Mucosa of descending colon (tissue), 3 donors: ENCODE measurements around the gene EFCAB8. TPM values are rescaled to one million over a fixed set of nuclear protein-coding genes. Genes with fewer than 3 reads are reported as not detected.
"Not testable (repeated sequence)": the region's sequence is repeated elsewhere in the genome, so short reads cannot be mapped to it uniquely, and the experiment has no call there.

Source experiments
- ATAC-seq: fragments of 200-7000 bp; cut with Tn5 transposase; one replicate; pipeline ENCODE4 v1.9.1; 2020; ENCODE audit warnings: mild to moderate bottlenecking, moderate library complexity
- DNase-seq, 3 donors: peaks; one replicate each; pipeline ENCODE4 v3.0.0-alpha.2; 2020
- H3K36me3 ChIP-seq: fragments of 200-600 bp; one replicate; pipeline ENCODE4 v1.8.0; 2021; ENCODE audit warnings: low read depth, mild to moderate bottlenecking
- H3K4me1 ChIP-seq: fragments of 200-600 bp; one replicate; pipeline ENCODE4 v1.8.0; 2021; ENCODE audit warnings: low read depth, mild to moderate bottlenecking
- H3K4me3 ChIP-seq: fragments of 200-600 bp; one replicate; pipeline ENCODE4 v1.8.0; 2021; ENCODE audit warnings: mild to moderate bottlenecking
- H3K9me3 ChIP-seq: fragments of 200-600 bp; one replicate; pipeline ENCODE4 v1.8.0; 2021; ENCODE audit warnings: mild to moderate bottlenecking
- CTCF ChIP-seq: fragments of 200-600 bp; IDR thresholded peaks from one replicate; pipeline ENCODE4 v1.8.0; 2022; ENCODE audit warnings: antibody characterized with exemption, mild to moderate bottlenecking
- intact Hi-C, 2 donors: fragments of 100-400 bp; cut with DNase I in 1 of 2; cut with micrococcal nuclease in 1 of 2; formaldehyde crosslinking; loops; one replicate each; pipeline versions ENCODE4 v1.11.0 to v1.11.1; 2022; cut with DNase I, micrococcal nuclease
- total RNA-seq, 3 donors: library from RNA; stranded (reverse); fragmentation: NEBNext Ultra II Directional in 2 of 3; extraction: Animal tissue kit (Norgen Biotek cat#: 25700) in 2 of 3; gene quantifications; one replicate each; pipeline versions ENCODE4 v1.2.1 to v1.2.4, GENCODE V29; 2021 to 2023
- donor health status: DM: no; HTN: no; CAD: no; lungs with moderate emphysema.
- donor health status: DM: no; HTN: no; CAD: no.
- donor health status: DM: no; HTN: yes; CAD: no.

Gene EFCAB8
- total RNA-seq, 3 donors from 2014 or later, result 0.17 to 0.66 TPM; not detected in 1

DNA sequence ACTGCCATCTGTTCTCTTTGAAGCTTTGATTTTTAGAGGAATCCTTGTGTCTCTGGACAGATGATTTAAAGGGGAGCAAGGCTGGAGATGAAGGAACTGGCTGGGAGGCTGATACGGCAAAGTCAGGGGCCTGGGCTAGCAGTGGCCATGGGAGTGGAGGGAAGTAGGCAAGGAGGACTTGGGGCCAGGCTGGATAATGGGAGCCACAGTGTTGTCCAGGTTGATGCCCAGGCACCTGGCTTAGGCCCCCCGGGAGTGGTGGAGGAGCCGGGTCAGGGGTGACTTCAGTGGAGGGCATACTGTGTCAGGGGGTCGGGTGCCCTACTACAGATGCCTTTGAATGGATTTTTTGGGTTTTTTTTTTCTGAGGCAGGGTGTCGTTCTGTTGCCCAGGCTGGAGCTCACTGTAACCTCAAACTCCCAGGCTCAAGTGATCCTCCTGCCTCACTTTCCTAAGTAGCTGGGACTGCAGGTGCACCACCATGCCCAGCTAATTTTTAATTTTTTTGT is 45.0 kb downstream of the EFCAB8 start:
- no peaks in the 10 kb centered on the region for H3K4me1 ChIP-seq

GRCh38 chr20:32904678-32905077 is 46.0 kb downstream of the EFCAB8 start:
- H3K4me3 ChIP-seq, H3K4me1 ChIP-seq, ATAC-seq, H3K9me3 ChIP-seq, DNase-seq, H3K36me3 ChIP-seq: not testable (repeated sequence)
- intact Hi-C loops, result loop anchor here (5.0 to 10.0 kb wide), 2 partner anchors 390 to 393 kb away; no protein-coding TSS in a partner anchor

More for the DNA sequence above, 45.0 kb downstream of the EFCAB8 start:
- no peak for TF ChIP-seq CTCF
- Histone ChIP-seq H3K36me3 (no peaks in the 10 kb centered on the region), H3K4me3 (no peak overlapping the region), H3K9me3 (no peaks in the 10 kb centered on the region)
- intact Hi-C loops, result loop anchor here (5.0 to 10.0 kb wide), 2 partner anchors 391 to 394 kb away; no protein-coding TSS in a partner anchor
- ATAC-seq (no peak), DNase-seq (no peak)

GRCh38 chr20:32906200-32906599 is 47.5 kb downstream of the EFCAB8 start:
- no peaks in the 10 kb centered on the region for H3K4me1 ChIP-seq
- DNase-seq (peak in 1 of 3 donors; percentile 20), ATAC-seq (no peak)
- no peak overlapping the region for H3K4me3 ChIP-seq
- no peaks in the 10 kb centered on the region for H3K9me3 ChIP-seq
- H3K36me3 ChIP-seq, result no peaks in the 10 kb centered on the region
- no peak for TF ChIP-seq CTCF
- intact Hi-C loops, result loop anchor here in 1 of 2 donors (10.0 kb wide), 1 partner anchor 389 kb away; no protein-coding TSS in a partner anchor

DNA sequence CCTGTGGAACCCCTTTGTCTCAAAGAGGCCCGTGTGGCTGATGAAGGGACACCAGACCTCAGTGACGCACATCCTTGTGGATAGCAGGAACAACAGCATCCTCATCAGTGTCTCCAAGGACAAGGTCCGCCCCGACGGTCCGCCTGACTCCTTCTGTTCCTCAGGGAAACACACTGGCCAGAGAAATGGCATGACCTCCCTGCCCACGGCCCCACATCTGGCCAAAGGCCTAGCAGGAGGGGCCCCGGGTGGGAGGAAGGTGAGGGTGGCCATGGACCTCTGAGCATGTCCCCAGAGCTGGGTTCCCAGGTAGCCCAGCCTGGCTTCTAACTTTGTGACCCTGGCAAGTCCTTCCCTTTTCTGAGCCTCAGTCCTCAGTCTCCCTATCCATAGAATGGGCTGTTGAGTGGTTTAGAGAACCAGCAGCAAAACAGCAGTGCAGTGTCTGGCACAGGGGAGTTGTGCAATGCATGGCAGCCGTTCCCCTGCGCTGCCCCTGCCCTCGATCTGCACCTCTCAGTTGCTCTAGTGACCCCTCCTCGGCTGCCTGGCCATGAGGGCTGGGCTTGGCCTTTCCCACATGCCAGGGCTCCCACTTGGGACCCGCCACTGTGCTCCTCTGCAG is 48.3 kb downstream of the EFCAB8 start:
- no peak overlapping the region for H3K4me3 ChIP-seq
- ATAC-seq, result no peak
- DNase-seq, result peak in 1 of 3 donors; percentile 31
- H3K4me1 ChIP-seq, result no peaks in the 10 kb centered on the region
- no peaks in the 10 kb centered on the region for H3K36me3 ChIP-seq
- intact Hi-C loops, result loop anchor here in 1 of 2 donors (10.0 kb wide), 1 partner anchor 388 kb away; no protein-coding TSS in a partner anchor
- H3K9me3 ChIP-seq, result no peaks in the 10 kb centered on the region
- no peak for TF ChIP-seq CTCF

DNA sequence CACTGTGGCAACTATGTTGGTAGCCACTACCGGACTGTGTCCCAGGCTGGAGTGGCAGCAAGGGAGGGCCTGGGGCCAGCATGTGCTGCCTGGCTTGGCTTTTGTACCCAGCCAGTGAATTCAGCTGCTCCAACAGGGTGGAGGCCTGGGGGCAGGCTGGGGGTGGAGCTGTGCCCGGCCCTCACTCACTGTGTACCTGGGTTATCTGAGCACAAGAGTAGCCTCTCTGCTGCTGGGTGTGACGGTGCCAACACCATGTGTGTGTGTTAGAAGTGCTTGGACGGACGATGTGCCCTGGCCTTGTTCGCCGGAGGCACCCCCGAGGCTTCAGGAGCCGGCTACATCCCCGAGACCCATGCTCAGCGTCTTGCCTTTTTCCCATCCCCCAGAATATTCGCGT is 49.2 kb downstream of the EFCAB8 start:
- ATAC-seq (no peak), DNase-seq (peak in 1 of 3 donors; percentile 15)
- no peaks in the 10 kb centered on the region for H3K36me3 ChIP-seq
- H3K4me3 ChIP-seq, result no peak overlapping the region
- H3K9me3 ChIP-seq, result no peaks in the 10 kb centered on the region
- intact Hi-C loops, result loop anchor here in 1 of 2 donors (10.0 kb wide), 1 partner anchor 387 kb away; no protein-coding TSS in a partner anchor
- no peaks in the 10 kb centered on the region for H3K4me1 ChIP-seq
- TF ChIP-seq CTCF, result no peak
